SU-DHL-6 (cell line): ENCODE measurements around the gene B3GNT2.

Experiments used
- H2AFZ ChIP-seq: fragments of 200-600 bp; sonication (generic); 2 replicates; pipeline ENCODE4 v1.6.1; 2014; ENCODE audit warnings: low read depth, mild to moderate bottlenecking, moderate library complexity, mixed read lengths, antibody characterized with exemption, low read length; ENCODE audit not compliant: severe bottlenecking
- H3F3A ChIP-seq: fragments of 200-600 bp; shearing (Covaris generic); 2 replicates; pipeline ENCODE4 v1.6.0; 2016; ENCODE audit warnings: antibody characterized with exemption, mild to moderate bottlenecking; ENCODE audit not compliant: insufficient read depth
- H3K27ac ChIP-seq: fragments of 200-600 bp; sonication (generic); 2 replicates; pipeline ENCODE4 v1.5.1; 2016; ENCODE audit warnings: low read depth, mild to moderate bottlenecking, low read length, moderate library complexity, mixed read lengths
- H3K27me3 ChIP-seq: fragments of 200-600 bp; sonication (generic), shearing (Covaris generic); 2 replicates; pipeline ENCODE4 v1.6.0; 2014; ENCODE audit warnings: mild to moderate bottlenecking, low read length
- H3K36me3 ChIP-seq: fragments of 200-600 bp; sonication (generic); 2 replicates; pipeline ENCODE4 v1.6.1; 2014; ENCODE audit warnings: mild to moderate bottlenecking, low read length, mixed read lengths
- H3K4me2 ChIP-seq: fragments of 300-600, 200-600 bp; shearing (Covaris generic), sonication (generic); 2 replicates; pipeline ENCODE4 v1.6.0; 2014; ENCODE audit warnings: low read length, low read depth, mild to moderate bottlenecking; ENCODE audit not compliant: poor library complexity, severe bottlenecking
- H3K4me3 ChIP-seq: fragments of 200-600 bp; sonication (generic); 2 replicates; pipeline ENCODE4 v1.5.1; 2014; ENCODE audit warnings: antibody characterized with exemption, low read length, mild to moderate bottlenecking, mixed read lengths; ENCODE audit not compliant: insufficient read depth, poor library complexity, severe bottlenecking
- H3K79me2 ChIP-seq: fragments of 200-600 bp; sonication (generic); 2 replicates; pipeline ENCODE4 v1.6.1; 2014; ENCODE audit warnings: mild to moderate bottlenecking, low read length, moderate library complexity; ENCODE audit not compliant: insufficient read depth
- H3K9ac ChIP-seq: fragments of 200-600 bp; sonication (generic); 2 replicates; pipeline ENCODE4 v1.7.0; 2014; ENCODE audit warnings: mild to moderate bottlenecking, low read length
- H3K9me2 ChIP-seq: fragments of 200-600 bp; sonication (generic); replicated peaks from 2 replicates; pipeline ENCODE4 v1.6.1; 2014; ENCODE audit warnings: low read length; ENCODE audit not compliant: insufficient read depth
- H3K9me3 ChIP-seq: fragments of 200-600 bp; sonication (generic); 2 replicates; pipeline ENCODE4 v1.6.1; 2014; ENCODE audit warnings: low read length, mixed read lengths; ENCODE audit not compliant: insufficient read depth
- H4K20me1 ChIP-seq: fragments of 200-600 bp; sonication (generic); 2 replicates; pipeline ENCODE4 v1.6.1; 2014; ENCODE audit warnings: low read depth, mild to moderate bottlenecking, antibody characterized with exemption, low read length, moderate library complexity, mixed read lengths
- EZH2phosphoT487 ChIP-seq: fragments of 200-600 bp; sonication (generic), shearing (Covaris generic); conservative IDR thresholded peaks from 2 replicates; pipeline ENCODE4 v1.6.1; 2018; ENCODE audit warnings: mild to moderate bottlenecking, antibody characterized with exemption, low read length, moderate library complexity, mixed read lengths
- TF ChIP-seq, protein P1 (sequence below): fragments of 200-600 bp; sonication (generic); IDR thresholded peaks from one replicate; pipeline ENCODE4 v1.5.1; 2017; ENCODE audit warnings: antibody characterized with exemption, mild to moderate bottlenecking, low read length, moderate library complexity; ENCODE audit not compliant: insufficient read depth, poor library complexity, severe bottlenecking

Gene B3GNT2

DNA sequence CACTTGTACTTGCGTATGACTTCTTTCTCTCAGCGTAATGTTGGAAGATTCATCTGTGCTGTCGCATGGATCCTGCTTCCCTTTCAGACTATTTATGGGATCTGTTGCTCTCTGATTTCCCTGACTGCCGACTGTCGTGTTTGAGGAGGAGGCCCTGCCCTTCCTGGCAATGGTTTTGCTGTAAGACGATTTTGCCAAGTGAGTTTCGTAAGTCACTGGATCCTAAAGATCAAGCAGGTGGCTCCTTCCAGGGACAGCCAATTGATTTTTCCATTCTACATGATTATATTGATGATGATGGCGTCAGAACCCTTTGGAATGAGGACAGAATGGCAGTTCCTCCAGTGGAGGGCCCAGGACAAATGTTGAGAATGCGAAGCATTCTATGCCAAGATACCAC, 8.7 kb upstream of the B3GNT2 start:
- Histone ChIP-seq H3K36me3 (no peaks in the 10 kb centered on the region), H4K20me1 (no peaks in the 10 kb centered on the region), H3K9me3 (no peaks in the 10 kb centered on the region), H3K9me2 (no peaks in the 10 kb centered on the region), H3K27ac (no peak overlapping the region), H3K27me3 (no peaks in the 10 kb centered on the region), H3K9ac (no peak overlapping the region), H3F3A (no peaks in the 10 kb centered on the region), H3K4me3 (no peak overlapping the region), H2AFZ (no peak overlapping the region), H3K79me2 (no peaks in the 10 kb centered on the region), H3K4me2 (no peak overlapping the region)
- no peak for TF ChIP-seq EZH2phosphoT487
- TF ChIP-seq, protein P1, sequence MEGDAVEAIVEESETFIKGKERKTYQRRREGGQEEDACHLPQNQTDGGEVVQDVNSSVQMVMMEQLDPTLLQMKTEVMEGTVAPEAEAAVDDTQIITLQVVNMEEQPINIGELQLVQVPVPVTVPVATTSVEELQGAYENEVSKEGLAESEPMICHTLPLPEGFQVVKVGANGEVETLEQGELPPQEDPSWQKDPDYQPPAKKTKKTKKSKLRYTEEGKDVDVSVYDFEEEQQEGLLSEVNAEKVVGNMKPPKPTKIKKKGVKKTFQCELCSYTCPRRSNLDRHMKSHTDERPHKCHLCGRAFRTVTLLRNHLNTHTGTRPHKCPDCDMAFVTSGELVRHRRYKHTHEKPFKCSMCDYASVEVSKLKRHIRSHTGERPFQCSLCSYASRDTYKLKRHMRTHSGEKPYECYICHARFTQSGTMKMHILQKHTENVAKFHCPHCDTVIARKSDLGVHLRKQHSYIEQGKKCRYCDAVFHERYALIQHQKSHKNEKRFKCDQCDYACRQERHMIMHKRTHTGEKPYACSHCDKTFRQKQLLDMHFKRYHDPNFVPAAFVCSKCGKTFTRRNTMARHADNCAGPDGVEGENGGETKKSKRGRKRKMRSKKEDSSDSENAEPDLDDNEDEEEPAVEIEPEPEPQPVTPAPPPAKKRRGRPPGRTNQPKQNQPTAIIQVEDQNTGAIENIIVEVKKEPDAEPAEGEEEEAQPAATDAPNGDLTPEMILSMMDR, result no peak

DNA sequence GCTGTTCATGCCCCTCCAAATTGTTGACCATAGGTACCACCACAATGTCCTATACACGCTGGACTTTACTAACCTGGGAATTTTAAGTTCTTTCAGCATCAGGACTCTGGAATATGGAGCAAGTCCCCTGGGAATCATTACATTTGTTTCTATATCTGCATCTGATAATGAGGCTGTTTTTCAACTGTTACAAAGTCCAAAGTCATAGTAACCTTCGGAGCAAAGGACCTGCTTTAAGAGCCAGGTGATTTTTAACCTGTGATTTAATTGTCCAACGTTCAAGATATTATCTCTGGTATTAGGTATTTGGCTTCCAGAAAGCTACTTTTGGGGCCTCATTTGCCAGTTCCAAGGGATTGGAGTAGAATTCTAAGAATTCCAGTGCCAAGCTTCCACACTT, 7.5 kb upstream of the B3GNT2 start:
- Histone ChIP-seq H3K9me3 (no peaks in the 10 kb centered on the region), H3K36me3 (no peaks in the 10 kb centered on the region), H3K27ac (no peak overlapping the region), H3F3A (no peaks in the 10 kb centered on the region), H3K27me3 (no peaks in the 10 kb centered on the region), H3K9ac (no peak overlapping the region), H3K4me3 (no peak overlapping the region), H3K79me2 (no peaks in the 10 kb centered on the region), H4K20me1 (no peaks in the 10 kb centered on the region), H3K9me2 (no peaks in the 10 kb centered on the region), H2AFZ (no peak overlapping the region), H3K4me2 (no peak overlapping the region)
- TF ChIP-seq EZH2phosphoT487, result no peak
- TF ChIP-seq, protein P1, result no peak

DNA sequence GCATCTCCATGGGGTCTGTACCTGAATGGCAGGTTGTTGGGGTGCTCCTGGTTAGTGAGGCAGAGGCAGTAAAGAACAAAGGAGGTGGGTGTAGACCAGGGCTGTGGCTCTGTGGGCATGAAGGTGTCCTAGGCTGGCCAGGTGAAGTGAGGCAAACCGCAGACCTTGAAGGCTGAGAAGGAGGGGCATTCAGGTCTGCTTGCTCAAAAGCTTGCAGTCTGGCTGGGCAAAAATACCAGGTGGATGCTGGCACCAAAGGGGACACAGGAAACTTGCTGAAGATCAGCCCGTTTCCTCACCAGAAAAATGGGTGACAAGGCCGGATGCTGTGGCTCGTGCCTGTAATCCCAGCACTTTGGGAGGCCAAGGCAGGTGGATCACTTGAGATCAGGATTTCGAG, 6.7 kb upstream of the B3GNT2 start:
- H3K4me2 ChIP-seq, result no peak overlapping the region
- H3F3A ChIP-seq, result no peaks in the 10 kb centered on the region
- H3K79me2 ChIP-seq, result no peaks in the 10 kb centered on the region
- H3K36me3 ChIP-seq, result no peaks in the 10 kb centered on the region
- H3K27me3 ChIP-seq, result no peaks in the 10 kb centered on the region
- H3K9ac ChIP-seq, result no peak overlapping the region
- no peak overlapping the region for H3K27ac ChIP-seq
- H4K20me1 ChIP-seq, result no peaks in the 10 kb centered on the region
- H3K9me2 ChIP-seq, result no peaks in the 10 kb centered on the region
- H2AFZ ChIP-seq, result no peak overlapping the region
- H3K9me3 ChIP-seq, result no peaks in the 10 kb centered on the region
- no peak for TF ChIP-seq EZH2phosphoT487
- TF ChIP-seq, protein P1, result no peak
- no peak overlapping the region for H3K4me3 ChIP-seq

DNA sequence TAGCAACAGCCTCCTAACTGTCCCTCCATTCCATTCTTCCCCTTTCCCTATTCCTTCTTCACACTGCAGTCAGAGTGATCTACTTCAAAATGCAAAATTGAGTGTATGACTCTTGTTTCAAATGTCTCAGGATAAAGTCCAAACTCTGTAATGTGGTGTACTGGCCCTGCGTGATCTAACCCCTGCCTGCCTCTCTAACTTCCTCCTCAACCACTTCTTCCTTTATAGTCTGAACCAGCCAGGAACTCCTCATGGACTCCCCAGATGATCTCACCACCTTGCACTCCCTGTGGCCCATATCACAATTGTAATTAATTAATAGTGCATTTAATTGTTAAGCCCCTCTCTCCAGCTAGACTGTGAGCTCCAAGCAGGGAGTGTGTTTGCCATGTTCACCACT, 3.1 kb upstream of the B3GNT2 start:
- H3K27ac ChIP-seq, result no peak overlapping the region
- peaks cover 11% of the 10 kb centered on the region for H3K79me2 ChIP-seq
- H3K9me2 ChIP-seq, result no peaks in the 10 kb centered on the region
- no peak overlapping the region for H3K4me2 ChIP-seq
- no peaks in the 10 kb centered on the region; the same call in 1 of the 2 replicates for H3K36me3 ChIP-seq
- no peak overlapping the region for H2AFZ ChIP-seq
- H4K20me1 ChIP-seq, result 0 out of 2 replicates have a peak, but pooled peaks cover 5% of the 10 kb centered on the region
- H3K4me3 ChIP-seq, result no peak overlapping the region
- H3F3A ChIP-seq, result no peaks in the 10 kb centered on the region
- H3K27me3 ChIP-seq, result no peaks in the 10 kb centered on the region
- H3K9ac ChIP-seq, result no peak overlapping the region
- no peaks in the 10 kb centered on the region for H3K9me3 ChIP-seq
- TF ChIP-seq EZH2phosphoT487, result no peak
- TF ChIP-seq, protein P1, result no peak
